ENCODE results near the gene APOOL. TPM values are rescaled to one million over a fixed set of nuclear protein-coding genes. Genes with fewer than 3 reads are reported as not detected.
"Not testable (repeated sequence)": the region's sequence is repeated elsewhere in the genome, so short reads cannot be mapped to it uniquely, and the experiment has no call there.

Gene APOOL, protein sequence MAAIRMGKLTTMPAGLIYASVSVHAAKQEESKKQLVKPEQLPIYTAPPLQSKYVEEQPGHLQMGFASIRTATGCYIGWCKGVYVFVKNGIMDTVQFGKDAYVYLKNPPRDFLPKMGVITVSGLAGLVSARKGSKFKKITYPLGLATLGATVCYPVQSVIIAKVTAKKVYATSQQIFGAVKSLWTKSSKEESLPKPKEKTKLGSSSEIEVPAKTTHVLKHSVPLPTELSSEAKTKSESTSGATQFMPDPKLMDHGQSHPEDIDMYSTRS
- total RNA-seq, result 8.7 and 9.3 TPM in 2 replicates

DNA sequence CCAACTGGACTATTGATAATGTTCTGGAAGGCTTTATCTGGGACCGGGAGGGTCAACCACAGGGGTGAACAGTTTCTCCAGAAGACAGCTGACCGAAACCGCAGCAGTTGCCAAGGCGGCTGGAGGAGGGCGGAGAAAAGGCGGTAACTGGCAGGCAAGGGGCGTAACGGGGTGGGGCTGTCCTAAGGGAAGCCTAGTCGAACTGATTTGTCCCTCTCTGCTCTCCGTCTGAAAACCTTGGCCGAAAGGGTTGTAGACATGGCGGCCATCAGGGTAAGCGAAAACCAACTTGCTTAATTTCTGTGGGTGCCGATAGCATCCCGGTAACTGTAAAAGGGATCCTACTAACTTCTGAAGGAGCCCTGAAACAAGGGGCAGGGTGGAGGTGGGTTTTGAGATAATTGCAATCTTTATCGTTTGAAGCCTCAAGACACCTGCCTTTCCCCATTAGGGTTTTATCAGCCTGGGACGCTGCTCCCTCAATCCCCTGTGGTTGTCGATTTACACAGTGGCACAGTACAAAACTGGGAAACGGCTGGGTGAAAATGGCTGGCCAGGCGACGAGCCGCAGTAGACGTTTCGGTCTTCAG lies at the start of gene APOOL:
APOOL (plus strand) TSS at position 223 of the 590 bp plus-strand sequence; CDS start at position 259, 36 bp downstream.
- peak; percentile 58 for DNase-seq (ENCODE audit: extremely low read depth, low read depth, low spot score)

DNA sequence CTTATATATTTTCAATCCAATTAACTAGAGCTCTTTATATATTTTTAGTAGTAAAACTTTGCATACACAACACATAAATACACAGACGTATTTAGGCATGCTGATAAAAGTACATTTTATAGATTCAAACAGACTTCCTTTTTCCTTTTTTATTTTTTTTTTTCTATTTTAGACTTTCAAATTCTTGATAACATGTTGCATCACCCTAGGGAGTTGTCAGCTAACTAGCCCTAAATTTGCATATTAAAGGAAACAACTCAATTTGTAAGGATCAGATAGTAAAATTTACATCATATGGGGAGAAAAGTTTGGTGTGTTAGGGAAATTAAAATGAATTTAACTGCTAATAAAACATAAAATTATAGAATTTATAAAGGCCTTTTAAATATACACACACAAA lies 47.4 kb upstream of the APOOL start:
- DNase-seq (ENCODE audit: extremely low read depth, low read depth, low spot score), result no peak

DNA sequence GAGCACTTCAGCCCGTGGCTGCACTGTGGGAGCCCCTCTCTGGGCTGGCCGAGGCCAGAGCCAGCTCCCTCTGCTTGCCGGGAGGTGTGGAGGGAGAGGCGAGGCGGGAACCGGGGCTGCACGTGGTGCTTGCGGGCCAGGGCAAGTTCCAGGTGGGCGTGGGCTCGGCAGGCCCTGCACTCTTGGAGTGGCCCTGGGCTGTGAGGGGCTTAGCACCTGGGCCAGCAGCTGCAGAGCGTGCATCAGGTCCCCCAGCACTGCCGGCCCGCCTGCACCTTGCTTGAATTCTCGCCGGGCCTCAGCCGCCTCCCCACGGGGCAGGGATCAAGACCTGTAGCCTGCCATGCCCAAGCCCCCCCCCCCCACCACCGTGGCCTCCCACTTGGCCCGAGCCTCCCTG lies 28.9 kb upstream of the APOOL start:
- DNase-seq (ENCODE audit: extremely low read depth, low read depth, low spot score), result no peak

DNA sequence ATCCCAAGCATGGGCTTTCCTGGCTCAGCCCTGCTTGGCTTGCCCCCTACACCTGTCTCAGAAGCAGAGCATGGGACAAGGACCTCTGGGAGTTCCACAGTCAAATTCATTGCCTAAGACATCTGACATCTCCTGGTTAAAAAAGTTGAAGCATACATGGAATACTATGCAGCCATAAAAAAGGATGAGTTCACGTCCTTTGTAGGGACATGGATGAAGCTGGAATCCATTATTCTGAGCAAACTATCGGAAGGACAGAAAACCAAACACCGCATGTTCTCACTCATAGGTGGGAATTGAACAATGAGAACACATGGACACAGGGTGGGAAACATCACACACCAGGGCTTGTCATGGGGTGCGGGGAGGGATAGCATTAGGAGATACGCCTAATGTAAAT lies 11.9 kb upstream of the APOOL start:
- not testable (repeated sequence) for DNase-seq (ENCODE audit: extremely low read depth, low read depth, low spot score)

DNA sequence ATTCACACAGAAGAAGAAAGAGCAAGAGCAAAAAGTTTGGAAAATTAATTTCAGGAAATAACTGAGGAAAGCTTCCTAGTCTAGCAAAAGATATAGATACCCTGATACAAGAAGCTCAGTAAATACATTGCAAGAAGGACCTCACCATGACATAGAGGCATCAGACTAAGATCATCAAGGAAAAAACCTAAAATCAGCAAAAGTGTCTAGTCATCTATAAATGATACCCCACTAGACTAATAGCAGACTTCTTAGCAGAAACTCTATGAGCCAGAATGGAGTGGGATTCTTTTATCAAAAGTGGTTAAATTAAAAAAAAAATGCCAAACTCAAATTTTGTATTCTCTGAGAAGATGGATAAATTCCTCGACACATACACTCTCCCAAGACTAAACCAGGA lies 10.5 kb upstream of the APOOL start:
- DNase-seq (ENCODE audit: extremely low read depth, low read depth, low spot score), result no peak

DNA sequence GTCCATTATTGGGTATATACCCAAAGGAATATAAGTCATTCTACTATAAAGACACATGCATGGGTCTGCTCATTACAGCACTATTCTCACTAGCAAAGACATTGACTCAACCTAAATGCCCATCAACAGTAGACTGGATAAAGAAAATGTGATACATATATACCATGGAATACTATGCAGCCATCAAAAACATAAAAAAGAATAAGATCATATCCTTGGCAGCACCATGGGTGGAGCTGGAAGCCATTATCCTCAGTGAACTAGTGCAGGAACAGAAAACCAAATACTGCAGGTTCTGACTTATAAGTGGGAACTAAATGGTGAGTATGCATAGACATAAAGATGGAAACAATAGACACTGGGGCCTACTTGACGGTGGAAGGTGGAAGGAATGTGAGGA lies 2.3 kb upstream of the APOOL start:
- DNase-seq (ENCODE audit: extremely low read depth, low read depth, low spot score), result no peak

DNA sequence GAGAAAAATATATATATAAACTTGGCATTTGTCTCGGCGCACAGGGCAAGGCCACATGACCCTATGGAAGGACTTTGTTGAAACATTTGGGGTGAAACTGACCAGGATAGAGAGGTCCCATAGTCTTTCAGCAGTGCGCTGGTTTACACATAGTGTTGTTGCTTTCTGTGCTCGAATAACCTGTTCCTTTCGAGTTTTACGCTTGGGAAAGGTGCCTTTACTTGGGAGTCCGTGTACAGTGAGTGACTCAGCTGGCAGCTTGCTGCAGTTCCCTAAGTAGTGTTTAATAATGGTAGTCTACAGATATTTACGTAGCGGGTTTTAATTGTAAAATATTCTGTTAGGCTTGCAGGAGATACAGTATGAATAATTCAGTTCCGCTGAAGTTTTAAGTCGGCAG lies 578 bp downstream of the APOOL start:
- no peak for DNase-seq (ENCODE audit: extremely low read depth, low read depth, low spot score)

DNA sequence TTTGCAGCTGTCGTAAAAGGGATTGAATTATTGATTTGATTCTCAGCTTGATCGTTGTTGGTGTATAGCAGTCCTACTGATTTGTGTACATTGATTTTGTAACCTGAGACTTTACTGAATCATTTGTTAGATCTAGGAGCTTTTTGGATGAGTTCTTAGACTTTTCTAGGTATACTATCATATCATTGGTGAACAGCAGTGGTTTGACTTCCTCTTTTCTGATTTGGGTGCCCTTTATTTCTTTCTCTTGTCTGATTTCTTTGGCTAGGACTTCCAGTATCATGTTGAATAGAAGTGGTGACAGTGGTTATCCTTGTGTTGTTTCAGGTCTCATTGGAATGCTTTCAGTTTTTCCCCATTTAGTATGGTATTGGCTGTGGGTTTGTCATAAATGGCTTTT lies 8.4 kb downstream of the APOOL start:
- no peak for DNase-seq (ENCODE audit: extremely low read depth, low read depth, low spot score)

DNA sequence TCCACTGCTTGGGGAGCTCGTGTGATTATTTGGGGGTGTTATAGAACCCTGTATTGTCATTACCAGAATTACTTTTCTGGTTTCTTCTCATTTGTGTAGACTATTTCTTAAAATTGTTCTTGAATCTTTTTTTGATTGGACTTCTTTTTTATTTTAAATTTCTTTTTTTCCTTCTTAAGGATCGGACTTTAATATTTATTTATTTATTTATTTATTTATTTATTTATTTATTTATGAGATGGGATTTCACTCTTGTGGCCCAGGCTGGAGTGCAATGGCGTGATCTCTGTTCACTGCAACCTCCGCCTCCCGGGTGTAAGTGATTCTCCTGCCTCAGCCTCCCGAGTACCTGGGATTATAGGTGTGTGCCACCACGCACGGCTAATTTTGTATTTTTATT lies 11.7 kb downstream of the APOOL start:
- not testable (repeated sequence) for DNase-seq (ENCODE audit: extremely low read depth, low read depth, low spot score)

DNA sequence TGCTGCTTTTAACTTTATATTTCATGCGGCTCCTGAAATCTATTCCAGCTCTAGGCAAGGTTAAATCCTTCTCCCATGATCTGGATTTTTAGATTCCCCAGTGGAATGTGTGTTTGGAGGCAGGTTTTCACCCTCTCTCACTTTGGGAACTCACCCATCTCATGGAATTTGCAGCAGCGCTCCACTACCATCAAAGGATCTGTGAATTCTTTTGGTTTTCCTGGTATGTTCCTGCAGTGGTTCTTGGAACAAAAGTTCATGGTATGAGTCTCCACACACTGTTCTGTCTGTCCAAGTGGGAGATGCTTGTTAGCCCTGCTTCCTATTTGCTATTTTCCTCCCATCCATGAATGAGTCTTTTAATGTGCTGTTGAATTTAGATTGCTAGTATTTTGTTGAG lies 14.0 kb downstream of the APOOL start:
- DNase-seq (ENCODE audit: extremely low read depth, low read depth, low spot score), result no peak

DNA sequence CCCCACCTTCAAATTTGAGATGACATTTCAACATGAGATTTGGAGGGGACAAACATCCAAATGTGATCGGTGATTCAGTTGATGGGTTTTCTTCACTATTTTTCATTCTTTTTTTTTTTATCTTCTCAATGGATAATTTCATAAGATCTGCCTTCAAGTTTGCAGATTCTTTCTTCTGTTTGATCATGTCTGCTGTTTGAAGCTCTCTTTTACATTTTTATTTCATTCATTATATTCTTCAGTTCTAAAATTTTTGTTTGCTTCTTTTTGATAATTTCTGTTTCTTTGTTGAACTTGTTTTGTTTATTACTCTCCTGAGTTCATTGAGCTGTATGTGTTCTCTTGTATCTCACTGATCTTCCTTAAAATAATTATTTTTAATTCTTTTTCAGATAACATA lies 14.8 kb downstream of the APOOL start:
- DNase-seq (ENCODE audit: extremely low read depth, low read depth, low spot score), result no peak

DNA sequence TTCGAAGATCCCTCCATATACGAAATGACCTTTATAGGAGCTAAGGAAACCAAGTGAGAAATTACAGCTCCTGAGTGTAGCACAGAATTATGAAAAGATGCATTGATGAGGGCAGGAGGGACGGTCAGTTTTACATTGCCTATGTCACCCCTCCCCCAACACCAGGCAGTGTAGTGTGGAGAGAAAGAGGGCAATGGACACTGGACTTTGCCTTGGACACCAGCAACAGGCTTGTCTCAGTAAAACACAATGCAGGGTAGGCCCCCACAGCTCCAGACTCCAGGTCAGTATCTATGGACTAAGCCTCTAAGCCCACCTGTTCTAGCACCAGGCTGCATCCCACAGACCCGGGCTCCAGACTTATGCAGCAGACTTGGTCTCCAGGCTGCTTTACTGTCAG lies 16.5 kb downstream of the APOOL start:
- no peak for DNase-seq (ENCODE audit: extremely low read depth, low read depth, low spot score)

DNA sequence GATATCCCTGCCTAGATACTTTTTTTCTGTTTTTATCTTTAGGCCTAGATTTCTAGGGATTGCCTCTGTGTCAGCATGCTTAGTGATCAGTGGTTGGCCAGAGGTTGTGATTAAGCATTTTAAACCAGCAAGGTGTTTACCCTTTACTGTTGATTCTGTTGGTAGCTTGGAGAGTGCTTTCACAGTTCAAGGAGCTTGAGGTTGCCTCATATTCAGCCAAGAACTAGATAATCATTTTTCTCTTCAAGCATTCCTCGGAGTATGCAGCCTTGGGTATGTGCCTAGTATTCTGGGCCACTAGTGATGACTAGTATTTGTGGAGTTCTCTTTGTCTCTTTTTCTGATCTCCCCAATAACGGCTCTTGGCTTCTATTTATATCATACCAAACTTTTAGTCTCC lies 20.4 kb downstream of the APOOL start:
- DNase-seq (ENCODE audit: extremely low read depth, low read depth, low spot score), result no peak

DNA sequence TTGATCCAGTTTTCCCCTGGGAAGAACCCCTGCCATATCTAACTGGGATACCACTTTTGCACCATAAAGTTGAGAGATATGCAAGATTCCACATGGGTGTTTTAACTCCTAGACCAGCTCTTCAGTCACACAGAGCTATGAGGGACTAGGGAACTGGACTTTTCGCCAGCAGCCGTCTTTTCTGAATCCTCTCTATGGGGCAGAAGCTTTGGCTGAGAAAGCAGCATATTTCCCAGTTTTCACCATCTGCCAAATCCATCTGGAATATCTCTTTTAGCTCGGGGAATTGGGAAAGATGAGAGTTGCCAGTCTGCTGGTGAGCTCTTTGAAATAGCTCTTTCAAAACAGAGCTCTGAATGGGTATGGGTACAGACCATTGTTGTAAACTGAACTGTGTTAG lies 20.9 kb downstream of the APOOL start:
- no peak for DNase-seq (ENCODE audit: extremely low read depth, low read depth, low spot score)

DNA sequence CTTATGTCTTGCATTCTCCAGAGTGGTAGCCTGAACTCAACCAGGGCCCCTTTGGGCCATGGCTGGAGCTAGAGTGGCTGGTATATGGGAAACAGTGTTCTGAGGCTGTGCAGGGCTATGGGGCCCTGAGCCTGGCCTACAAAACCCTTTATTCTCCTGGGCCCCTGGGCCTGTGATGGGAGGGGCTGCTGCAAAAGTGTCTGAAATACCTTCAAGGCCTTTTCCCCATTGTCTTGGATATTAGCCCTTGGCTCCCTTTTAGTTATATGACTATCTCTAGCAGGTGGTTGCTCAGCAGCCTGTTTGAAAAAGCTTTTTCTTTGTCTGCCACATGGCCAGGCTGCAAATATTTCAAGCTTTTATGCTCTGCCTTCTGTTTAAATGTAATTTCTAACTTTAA lies 22.5 kb downstream of the APOOL start:
- no peak for DNase-seq (ENCODE audit: extremely low read depth, low read depth, low spot score)

DNA sequence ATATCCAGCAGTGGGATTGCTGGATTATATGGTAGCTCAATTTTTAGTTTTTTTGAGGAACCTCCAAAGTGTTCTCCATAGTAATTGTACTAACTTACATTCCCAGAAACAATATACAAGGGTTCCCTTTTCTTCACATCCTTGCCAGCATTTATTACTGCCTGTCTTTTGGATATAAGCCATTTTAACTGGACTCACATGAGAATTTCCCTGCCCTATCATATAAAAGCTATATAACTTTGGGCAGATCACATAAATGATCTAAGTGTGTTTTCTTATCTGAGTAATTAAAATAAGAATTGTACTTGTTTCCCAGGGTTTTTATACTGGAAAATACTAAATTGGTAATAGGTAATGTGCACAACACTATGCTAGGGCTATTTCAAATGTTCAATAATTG lies 25.4 kb downstream of the APOOL start:
- DNase-seq (ENCODE audit: extremely low read depth, low read depth, low spot score), result no peak

DNA sequence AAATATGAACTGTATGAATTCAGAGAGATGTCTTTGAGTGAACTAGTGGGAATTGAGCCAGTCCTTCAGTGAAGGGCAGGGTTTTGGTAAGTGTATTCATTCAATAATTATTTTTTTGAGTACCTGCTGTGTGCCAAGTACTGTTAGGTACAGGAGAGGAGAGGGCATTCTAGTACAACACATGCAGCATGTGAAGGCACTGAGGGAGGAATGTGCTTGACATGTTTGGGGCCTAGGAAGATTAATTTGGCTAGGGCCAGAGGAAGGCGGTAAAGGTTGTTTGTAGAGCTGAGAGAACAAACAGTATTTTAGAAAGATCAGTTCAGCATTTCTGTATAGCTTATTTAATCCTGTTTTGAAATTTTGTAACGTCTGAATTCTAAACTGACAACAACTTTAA lies 27.8 kb downstream of the APOOL start:
- DNase-seq (ENCODE audit: extremely low read depth, low read depth, low spot score), result no peak

DNA sequence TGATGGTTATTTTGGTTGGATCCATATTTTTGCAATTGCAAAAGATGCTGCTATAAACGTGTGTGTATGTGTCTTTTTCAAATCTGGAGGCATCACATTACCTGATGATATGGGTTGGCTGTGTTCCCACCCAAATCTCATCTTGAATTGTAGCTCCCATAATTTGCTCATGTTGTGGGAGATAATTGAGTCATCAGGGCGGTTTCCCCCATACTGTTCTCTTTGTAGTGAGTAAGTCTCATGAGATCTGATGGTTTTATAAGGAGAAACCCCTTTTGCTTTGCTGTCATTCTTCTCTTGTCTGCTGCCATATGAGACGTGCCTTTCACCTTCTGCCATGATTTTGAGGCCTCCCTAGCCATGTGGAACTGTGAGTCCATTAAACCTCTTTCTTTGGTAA lies 33.4 kb downstream of the APOOL start:
- no peak for DNase-seq (ENCODE audit: extremely low read depth, low read depth, low spot score)

DNA sequence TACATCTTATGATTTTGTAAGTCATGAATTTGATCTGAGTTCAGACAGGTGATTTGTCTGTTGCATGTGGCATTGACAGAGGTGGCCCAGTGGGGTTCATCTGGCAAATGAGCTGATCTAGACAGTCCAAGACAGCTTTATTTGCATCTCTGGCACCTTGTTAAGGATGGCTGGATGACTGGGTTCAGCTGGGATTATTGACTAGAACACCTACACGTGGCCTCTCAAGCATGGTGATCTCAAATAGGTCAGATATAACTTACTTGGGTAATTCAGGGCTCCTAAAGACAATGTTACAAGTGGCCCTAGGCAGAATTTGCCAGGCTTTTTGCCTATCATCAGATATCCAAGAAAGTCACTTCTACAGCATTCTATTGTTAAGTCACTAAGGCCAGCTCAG lies 48.0 kb downstream of the APOOL start:
- DNase-seq (ENCODE audit: extremely low read depth, low read depth, low spot score), result no peak

DNA sequence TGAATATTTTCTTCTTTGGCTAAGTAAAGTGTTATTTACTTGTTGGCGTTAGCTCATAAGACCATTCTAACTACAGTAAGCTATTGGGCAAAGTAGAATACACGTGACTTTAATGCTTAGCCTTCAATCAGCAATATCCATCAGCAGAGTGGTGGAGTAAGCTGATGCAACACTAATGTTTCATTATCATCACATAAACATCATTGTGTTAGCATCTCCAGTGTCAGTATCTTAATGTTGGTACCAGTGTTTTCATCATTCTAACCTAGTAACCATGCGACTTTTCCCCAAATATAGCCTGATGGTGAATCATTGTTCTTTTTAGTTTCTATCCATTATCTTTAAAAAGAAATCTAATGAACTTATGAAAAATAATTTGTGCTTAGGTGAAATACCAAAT lies 48.5 kb downstream of the APOOL start:
- no peak for DNase-seq (ENCODE audit: extremely low read depth, low read depth, low spot score)

DNA sequence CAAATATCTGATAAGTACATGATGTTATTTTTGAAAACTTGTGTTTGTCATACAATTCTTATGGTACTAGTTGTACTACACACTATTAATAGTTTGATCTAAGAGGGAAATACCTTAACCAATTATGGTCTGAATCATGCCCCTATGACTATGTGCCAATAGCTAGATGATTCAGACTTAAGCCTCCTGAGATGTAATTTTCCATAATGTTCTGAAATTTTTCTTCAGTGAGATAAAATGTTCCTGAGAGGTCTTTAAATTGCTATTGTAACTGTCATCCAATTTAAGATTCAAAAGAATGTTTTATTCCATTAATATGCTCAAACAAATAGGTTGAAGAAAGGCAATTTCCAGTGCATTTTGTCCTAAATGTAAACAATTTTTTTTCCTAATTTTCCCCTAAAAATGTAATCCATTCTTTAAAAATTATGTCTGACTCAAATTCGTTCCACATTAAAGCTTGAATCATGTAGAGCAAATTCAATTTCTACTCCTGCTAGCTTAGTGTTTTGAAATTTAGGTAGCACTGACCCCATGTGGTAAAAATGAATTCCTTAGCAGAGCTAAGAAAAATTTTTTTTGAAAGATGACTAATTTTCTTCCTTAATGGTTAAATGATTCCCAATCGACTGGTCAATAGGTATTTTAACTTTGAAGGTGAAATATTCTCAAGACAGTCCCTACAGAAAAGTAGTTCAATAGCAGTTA lies 49.1 kb downstream of the APOOL start:
- peak; percentile 14 for DNase-seq (ENCODE audit: extremely low read depth, low read depth, low spot score)

DNA sequence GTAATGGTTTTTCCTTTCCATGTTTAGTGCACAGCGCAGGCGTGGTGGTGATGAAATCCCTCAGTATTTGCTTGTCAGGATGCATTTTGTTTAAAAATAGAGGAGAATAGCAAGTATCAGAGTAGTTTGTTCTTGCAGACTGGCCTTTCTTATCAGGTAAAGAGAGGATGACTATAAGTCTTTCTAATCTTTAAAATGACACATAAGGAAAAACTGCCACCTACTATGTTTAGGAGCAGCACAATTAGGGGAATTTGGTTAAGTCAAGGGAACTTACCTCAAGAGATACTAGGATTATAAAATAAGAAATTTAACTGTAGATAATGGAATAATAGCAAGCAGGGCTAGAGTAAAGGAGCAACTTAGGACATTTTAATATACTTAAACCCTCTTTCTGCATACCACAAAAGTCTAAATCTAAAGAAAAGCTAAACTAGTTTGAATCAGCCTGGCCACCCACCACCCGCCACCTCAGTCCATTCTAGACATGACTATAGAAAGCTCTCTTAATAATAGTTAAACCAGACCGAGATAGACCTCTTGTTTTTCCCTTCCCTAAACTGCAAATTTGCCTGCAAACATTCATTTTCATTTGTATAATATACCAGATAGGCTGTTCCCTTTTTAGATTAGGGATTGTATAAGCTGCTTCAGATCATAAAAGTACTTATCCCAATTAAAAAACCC lies 62.0 kb downstream of the APOOL start:
- no peak for DNase-seq (ENCODE audit: extremely low read depth, low read depth, low spot score)
